OCI-LY3 (cell line): ENCODE measurements around the gene NRXN3.

Source experiments
- H2AFZ ChIP-seq: fragments of 200-600, 300-600 bp; shearing (Covaris generic); 2 replicates; pipeline ENCODE4 v1.6.0; 2014; ENCODE audit warnings: antibody characterized with exemption, low read depth, low read length
- H3K27ac ChIP-seq: fragments of 200-600, 300-600 bp; sonication (generic); 2 replicates; pipeline ENCODE4 v1.5.1; 2014; ENCODE audit warnings: mild to moderate bottlenecking, low read length, moderate library complexity, mixed read lengths
- H3K27me3 ChIP-seq: fragments of 200-600, 300-600 bp; sonication (generic); 2 replicates; pipeline ENCODE4 v1.6.1; 2014; ENCODE audit warnings: low read depth, low read length, mixed read lengths
- H3K36me3 ChIP-seq: fragments of 200-600, 300-600 bp; sonication (generic); replicated peaks from 2 replicates; pipeline ENCODE3; 2014; ENCODE audit warnings: low read depth, low read length, mixed read lengths
- H3K4me1 ChIP-seq: fragments of 300-600, 200-600 bp; sonication (generic); 2 replicates; pipeline ENCODE4 v1.6.1; 2014; ENCODE audit warnings: low read length, mixed read lengths
- H3K4me2 ChIP-seq: fragments of 200-600, 300-600 bp; sonication (generic); 2 replicates; pipeline ENCODE4 v1.6.1; 2014; ENCODE audit warnings: low read length, mixed read lengths
- H3K4me3 ChIP-seq: fragments of 300-600, 200-600 bp; sonication (generic); 2 replicates; pipeline ENCODE4 v1.5.1; 2014; ENCODE audit warnings: antibody characterized with exemption, mild to moderate bottlenecking, low read length, moderate library complexity
- H3K79me2 ChIP-seq: fragments of 300-600, 200-600 bp; shearing (Covaris generic); 2 replicates; pipeline ENCODE4 v1.6.1; 2014; ENCODE audit warnings: mild to moderate bottlenecking, low read length, mixed read lengths
- H3K9ac ChIP-seq: fragments of 300-600, 200-600 bp; shearing (Covaris generic); 2 replicates; pipeline ENCODE4 v1.6.0; 2014; ENCODE audit warnings: mild to moderate bottlenecking, low read length, moderate library complexity
- H3K9me3 ChIP-seq: fragments of 200-600, 300-600 bp; shearing (Covaris generic); 2 replicates; pipeline ENCODE4 v1.6.1; 2014; ENCODE audit warnings: low read length, mixed read lengths; ENCODE audit not compliant: insufficient read depth
- H4K20me1 ChIP-seq: fragments of 200-600, 300-600 bp; sonication (generic); 2 replicates; pipeline ENCODE4 v1.6.1; 2016; ENCODE audit warnings: low read length, mixed read lengths; ENCODE audit not compliant: insufficient read depth
- EZH2phosphoT487 ChIP-seq: fragments of 200-600 bp; shearing (Covaris generic); IDR thresholded peaks from 2 replicates; pipeline ENCODE4 v1.6.1; 2018; ENCODE audit warnings: antibody characterized with exemption, mixed run types, low read depth
- TF ChIP-seq, protein P1 (sequence below): fragments of 200-600, 300-600 bp; sonication (generic); IDR thresholded peaks from 2 replicates; pipeline ENCODE4 v1.5.1; 2014; ENCODE audit warnings: antibody characterized with exemption, low read length, low read depth

Gene NRXN3

DNA sequence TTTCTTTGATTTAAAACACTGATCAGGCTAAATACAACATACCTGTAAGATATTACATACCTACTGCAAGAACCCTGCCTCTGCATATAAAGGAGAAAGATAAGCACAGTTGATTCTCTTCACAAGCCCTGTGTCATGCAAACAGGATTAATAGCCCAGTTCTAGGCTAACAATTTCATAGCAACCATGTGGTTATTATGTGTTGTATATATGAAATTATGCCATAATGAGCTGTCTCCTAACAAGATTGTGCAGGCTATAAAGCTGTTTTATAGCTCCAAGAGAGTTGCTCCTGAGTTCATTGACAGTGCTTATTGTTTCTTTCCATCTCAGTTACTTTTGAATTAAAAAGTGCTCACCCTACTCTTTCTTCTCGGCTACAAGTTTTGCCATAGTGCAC, 1431.9 kb downstream of the NRXN3 start:
- no peaks in the 10 kb centered on the region for H3K27me3 ChIP-seq
- H3K36me3 ChIP-seq, result no peaks in the 10 kb centered on the region
- no peak overlapping the region for H3K27ac ChIP-seq
- no peaks in the 10 kb centered on the region for H3K4me1 ChIP-seq
- no peaks in the 10 kb centered on the region for H3K9me3 ChIP-seq
- no peak overlapping the region for H3K4me2 ChIP-seq
- no peak overlapping the region for H3K9ac ChIP-seq
- no peaks in the 10 kb centered on the region for H3K79me2 ChIP-seq
- TF ChIP-seq EZH2phosphoT487, result no peak
- TF ChIP-seq, protein P1, sequence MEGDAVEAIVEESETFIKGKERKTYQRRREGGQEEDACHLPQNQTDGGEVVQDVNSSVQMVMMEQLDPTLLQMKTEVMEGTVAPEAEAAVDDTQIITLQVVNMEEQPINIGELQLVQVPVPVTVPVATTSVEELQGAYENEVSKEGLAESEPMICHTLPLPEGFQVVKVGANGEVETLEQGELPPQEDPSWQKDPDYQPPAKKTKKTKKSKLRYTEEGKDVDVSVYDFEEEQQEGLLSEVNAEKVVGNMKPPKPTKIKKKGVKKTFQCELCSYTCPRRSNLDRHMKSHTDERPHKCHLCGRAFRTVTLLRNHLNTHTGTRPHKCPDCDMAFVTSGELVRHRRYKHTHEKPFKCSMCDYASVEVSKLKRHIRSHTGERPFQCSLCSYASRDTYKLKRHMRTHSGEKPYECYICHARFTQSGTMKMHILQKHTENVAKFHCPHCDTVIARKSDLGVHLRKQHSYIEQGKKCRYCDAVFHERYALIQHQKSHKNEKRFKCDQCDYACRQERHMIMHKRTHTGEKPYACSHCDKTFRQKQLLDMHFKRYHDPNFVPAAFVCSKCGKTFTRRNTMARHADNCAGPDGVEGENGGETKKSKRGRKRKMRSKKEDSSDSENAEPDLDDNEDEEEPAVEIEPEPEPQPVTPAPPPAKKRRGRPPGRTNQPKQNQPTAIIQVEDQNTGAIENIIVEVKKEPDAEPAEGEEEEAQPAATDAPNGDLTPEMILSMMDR, result no peak
- no peaks in the 10 kb centered on the region for H4K20me1 ChIP-seq
- no peak overlapping the region for H2AFZ ChIP-seq
- H3K4me3 ChIP-seq, result no peak overlapping the region

DNA sequence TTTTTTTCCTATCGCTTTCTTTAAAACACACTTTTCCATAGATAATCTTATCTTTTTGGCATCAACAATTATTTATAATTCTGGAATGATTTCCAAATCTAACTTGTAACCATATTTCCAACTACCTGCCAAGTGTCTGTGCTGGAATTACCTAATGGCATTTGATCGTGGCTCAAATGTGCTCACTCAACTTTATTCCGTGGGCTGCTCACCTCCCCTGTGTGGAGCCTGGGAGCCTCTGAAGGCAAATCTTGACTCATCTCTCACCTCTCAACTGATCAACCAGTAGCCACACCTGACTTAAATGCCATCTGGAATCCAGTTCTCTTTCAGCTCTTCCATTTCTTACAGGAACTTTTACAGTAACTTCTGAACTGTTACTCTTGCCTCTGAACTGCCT, 1432.6 kb downstream of the NRXN3 start:
- Histone ChIP-seq H3K27ac (no peak overlapping the region), H3K27me3 (no peaks in the 10 kb centered on the region), H3K4me3 (no peak overlapping the region), H3K4me1 (no peaks in the 10 kb centered on the region), H4K20me1 (no peaks in the 10 kb centered on the region), H3K4me2 (no peak overlapping the region), H3K9ac (no peak overlapping the region), H3K36me3 (no peaks in the 10 kb centered on the region), H3K79me2 (no peaks in the 10 kb centered on the region), H3K9me3 (no peaks in the 10 kb centered on the region), H2AFZ (no peak overlapping the region)
- TF ChIP-seq, protein P1, result no peak
- TF ChIP-seq EZH2phosphoT487, result no peak

DNA sequence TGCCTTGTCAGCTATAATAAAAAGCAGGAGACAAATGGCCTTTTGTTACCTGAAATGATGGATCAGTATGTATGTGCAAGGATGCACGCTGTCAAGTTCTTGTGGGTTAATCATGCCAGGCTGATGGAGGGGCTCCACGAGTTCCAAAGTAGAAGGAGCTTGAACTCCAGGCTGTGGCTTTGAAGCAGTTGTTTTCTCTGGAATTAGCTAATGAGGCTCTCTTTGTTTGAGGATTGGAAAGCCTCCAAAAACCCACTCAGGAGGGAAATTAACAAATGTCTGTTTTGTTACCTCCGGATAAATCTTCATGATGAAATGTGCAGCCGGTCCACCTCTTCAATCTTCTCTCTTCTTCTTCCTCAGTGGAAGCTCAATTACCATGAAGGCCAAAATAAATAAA, 1435.7 kb downstream of the NRXN3 start:
- Histone ChIP-seq H3K4me1 (no peaks in the 10 kb centered on the region), H3K4me2 (no peak overlapping the region), H3K4me3 (no peak overlapping the region), H3K9me3 (no peaks in the 10 kb centered on the region), H3K27ac (no peak overlapping the region), H3K27me3 (no peaks in the 10 kb centered on the region), H3K36me3 (no peaks in the 10 kb centered on the region), H2AFZ (no peak overlapping the region), H4K20me1 (no peaks in the 10 kb centered on the region), H3K9ac (no peak overlapping the region), H3K79me2 (no peaks in the 10 kb centered on the region)
- TF ChIP-seq, protein P1, result no peak
- no peak for TF ChIP-seq EZH2phosphoT487

- Histone ChIP-seq H3K36me3 (no peaks in the 10 kb centered on the region), H3K4me2 (no peak overlapping the region), H3K4me3 (no peak overlapping the region), H4K20me1 (no peaks in the 10 kb centered on the region), H3K27me3 (no peaks in the 10 kb centered on the region), H3K4me1 (no peaks in the 10 kb centered on the region), H3K27ac (no peak overlapping the region), H3K9me3 (no peaks in the 10 kb centered on the region), H3K79me2 (no peaks in the 10 kb centered on the region), H3K9ac (no peak overlapping the region), H2AFZ (no peak overlapping the region)
- TF ChIP-seq, protein P1, result no peak
Observed at GRCh38 chr14:79608446-79608845, 1438.3 kb downstream of the NRXN3 start.
